Activated CD4-positive, alpha-beta T cell treated with anti-CD3 and anti-CD28 coated beads, Interleukin-2, amount 50 U/mL, for 48 hours (primary cell): ENCODE data around the gene C16orf87.
A peak's percentile ranks its signal among the peaks of the same experiment; 100 is the strongest.
"Not testable (repeated sequence)": the region's sequence is repeated elsewhere in the genome, so short reads cannot be mapped to it uniquely, and the experiment has no call there.

Source experiments
- DNase-seq, 2 experiments: peaks; one replicate each; pipeline ENCODE4 v3.0.0-alpha.2; 2020

Gene C16orf87

DNA sequence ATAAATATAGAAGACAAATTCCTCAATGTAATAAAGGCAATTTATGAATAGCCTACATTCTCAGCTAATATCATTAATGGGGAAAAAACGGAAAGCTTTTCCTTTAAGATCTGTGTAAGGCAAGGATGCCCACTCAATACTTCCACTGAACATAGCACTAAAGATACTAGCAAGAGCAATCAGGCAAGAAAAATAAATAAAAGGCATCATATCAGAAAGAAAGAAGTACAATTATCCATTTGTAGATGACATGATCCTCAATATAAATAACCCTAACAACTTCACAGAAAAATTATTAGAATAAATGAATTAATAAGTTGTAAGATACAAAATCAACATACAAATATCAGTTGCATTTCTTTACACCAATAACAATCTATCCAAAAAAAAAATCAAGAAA, 37.1 kb downstream of the C16orf87 start:
- no peak for DNase-seq

DNA sequence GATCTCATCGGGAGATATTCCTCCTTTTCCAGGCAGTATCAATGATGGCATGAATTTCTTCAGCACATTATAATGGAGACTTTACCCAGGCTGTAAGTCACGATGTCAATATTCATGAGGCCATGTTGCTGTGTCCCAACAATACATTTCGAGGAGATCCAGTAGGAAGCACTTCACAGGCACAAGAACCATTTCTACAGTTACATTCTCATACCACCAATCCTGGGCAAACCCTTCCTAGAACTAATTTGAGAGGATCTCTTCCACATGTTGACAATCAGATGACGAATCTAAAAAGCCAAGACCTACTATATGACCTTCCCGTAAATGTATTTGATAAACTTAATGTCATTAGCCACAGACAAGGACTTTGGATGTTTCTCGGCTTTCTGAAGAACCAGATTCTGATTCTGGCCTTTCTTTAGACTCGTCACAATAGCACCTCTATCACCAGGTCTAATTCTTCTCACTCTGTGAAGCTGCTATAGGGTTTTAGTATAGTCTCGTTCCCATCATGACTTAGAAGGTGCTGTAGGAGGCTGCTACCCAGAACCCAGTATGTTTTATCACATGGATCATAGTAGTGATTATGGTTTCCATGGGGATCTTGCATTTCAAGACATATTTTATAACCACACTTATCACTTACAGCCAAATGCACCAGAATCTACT, 40.2 kb downstream of the C16orf87 start:
- no peak for DNase-seq

DNA sequence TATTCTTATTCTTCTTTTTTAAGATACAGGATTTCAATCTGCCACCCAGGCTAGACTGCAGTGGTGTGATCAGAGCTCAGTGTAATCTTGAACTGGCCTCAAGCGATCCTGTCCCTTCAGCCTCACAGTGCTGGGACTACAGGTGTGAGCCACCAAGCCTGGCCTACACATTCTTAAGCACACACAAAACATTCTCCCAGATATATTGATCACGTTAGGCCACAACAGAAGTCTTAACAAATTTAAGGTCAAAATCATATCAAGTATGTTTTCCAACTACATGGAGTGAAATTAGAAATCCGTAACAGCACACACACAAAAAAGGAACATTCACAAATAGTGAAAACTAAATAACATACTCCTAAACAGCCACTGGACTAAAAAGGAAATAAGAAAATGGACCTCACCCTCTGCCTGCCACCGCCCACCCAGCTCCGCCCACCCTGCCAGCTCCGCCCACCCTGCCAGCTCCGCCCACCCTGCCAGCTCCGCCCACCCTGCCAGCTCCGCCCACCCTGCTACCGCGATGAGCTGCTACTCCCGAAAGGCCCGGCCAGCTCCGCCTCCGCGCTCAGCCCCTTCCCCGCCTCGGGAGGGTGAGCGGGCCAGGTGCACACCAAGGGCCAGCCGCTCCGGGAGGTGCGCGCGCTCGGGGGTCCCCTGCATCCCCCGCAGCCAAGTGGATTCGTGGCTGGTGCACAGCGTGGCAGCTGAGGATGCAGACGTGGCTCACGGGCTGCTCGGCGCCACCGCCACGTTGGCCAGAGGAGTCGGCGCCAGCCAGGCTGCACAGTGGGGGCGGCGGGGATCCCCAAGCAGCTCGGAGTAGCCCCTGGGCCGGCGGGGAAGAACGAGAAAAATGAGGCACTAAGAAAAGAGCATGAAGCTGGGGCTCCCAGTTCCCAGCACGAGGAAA, 41.2 kb downstream of the C16orf87 start:
- DNase-seq, result peak; percentile 73 to 75

DNA sequence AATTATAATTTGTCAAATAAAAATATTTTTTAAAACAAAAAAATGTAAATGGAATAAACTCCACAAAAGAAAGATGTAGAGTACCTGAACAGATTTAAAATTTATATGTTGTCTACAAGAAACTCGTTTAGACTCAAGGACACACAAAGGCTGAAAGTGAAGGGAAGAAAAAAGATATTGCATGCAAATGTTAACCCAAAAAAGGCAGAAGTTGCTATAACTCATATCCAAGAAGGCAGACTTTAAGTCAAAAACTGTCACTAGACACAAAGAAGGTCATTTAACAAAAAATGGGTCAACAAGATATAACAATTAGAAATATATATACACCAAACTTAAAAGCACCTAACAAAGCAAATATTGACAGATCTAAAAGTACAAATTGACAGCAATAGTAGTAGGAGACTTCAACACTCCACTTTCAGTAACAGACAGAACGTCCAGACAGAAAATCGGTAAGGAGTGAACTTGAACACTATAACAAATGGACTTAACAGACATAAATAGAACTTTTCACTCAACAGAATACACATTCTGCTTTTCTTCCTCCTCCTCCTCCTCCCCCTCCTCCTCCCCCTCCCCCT, 42.0 kb downstream of the C16orf87 start:
- DNase-seq, result no peak

DNA sequence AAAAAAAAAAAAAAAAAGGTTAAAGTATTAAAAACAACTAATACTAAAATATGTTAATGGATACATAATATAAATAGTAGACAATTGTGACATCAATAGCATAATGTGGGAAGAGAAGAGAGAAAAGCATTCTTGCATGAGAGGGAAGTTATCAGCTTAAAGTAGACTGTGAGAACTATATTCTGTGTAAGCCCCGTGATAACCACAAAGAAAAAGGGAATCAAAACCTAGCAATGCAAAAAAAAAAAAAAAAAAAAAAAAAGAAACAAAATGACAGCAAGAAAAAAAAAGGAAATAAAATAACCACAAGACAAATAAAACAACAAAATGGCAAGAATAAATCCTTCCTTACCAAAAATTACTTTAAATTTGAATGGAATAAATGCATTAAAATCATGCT, 43.1 kb downstream of the C16orf87 start:
- DNase-seq, result no peak

DNA sequence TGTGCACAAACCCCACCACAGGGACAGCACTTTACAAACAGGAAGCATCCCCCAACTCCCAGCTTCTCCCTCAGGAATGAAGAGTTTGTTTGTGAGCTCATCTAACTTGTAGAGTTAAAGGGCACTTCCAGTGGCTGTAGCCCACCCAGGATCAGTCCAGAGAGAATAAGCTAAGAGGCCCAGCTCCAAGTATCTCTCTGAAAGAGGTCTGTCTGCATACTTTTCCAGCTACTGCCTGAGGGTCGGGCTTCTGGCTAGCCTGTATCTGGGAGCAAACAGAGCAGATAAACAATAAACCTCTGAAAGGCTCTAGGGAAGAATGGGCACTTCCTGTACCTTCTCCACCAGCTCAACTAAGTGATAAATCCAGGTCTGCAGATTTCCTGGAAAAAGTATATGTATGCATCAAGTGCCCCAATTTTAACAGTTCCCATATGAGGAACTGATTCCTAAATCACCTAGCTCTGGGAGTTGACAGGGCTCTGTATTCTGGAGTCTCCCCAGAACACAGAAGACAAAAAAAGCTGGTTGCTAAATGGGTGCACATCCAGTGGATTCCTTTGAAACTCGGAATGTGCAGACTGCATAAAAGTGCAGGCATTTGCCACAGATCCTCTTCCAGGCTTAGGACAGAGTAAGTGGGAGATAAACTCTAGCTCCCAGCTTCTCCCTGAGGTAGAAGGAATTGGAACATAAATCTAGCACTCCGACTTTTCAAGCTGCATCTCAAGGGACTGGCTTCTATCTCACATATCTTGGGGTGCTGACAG, 45.7 kb downstream of the C16orf87 start:
- no peak for DNase-seq

DNA sequence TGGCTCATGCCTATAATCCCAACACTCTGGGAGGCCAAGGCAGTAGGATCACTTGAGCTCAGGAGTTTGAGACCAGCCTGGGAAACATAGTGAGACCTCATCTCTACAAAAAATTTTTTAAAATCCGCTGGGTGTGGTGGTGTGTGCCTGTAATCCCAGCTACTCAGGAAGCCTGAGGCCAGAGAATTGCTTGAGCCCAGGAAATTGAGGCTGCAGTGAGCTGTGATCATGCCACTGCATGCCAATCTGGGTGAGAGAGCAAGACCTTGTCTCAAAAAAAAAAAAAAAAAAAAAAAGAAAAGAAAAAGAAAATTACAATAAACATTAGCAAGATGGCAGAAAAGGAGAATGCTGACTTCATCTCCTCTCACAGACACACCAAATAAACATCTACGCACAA, 46.4 kb downstream of the C16orf87 start:
- not testable (repeated sequence) for DNase-seq

DNA sequence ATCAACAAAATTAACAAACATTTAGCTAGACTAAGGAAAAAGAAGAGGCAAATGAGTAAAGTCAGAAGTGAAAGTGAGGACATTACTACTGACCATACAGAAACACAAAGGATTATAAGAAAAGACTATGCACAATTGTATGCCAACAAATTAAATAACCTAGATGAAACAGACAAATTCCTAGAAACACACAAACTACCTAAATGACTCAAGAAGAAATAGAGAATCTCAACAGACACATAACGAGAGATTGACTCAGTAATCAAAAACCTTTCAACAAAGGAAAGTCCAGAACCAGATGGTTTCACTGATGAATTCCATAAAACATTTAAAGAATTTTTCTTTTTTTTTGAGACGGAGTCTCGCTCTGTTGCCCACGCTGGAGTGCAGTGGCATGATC, 47.2 kb downstream of the C16orf87 start:
- no peak for DNase-seq

DNA sequence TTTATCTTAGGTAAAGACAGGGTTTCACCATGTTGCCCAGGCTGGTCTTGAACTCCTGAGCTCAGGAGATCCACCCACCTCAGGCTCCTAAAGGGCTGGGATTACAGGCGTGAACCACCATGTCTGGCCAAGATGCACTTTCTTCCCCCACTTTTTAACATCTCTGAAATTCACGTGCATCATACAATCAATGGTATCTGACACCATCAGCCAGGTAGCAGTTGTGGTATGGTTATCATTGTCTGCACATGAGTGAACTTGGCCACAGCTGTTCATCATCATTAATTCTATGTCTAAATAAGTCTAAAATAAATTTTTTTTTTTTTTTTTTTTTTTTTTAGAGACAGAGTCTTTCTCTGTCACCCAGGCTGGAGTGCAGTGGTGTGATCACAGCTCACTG, 48.7 kb downstream of the C16orf87 start:
- no peak for DNase-seq

DNA sequence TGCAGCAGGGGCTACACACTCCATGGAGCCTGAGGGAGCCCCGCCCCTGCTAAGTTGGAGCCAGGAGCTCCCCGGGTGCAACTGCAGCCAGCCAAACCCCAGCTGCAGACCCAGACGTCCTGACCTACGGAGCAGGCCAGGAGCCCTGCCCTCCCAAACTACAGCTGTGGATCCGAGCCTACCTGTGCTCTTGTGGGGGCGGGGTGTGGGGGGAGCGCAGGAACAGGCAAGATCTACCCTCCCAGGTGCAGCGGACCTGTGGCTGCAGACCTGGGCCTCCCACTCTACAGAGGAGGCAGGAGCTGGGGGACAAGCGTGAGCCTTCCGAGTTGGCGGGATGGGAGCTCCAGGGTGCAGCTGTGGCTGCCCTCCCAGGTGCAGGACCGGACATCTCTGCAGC, 53.2 kb downstream of the C16orf87 start:
- no peak for DNase-seq

DNA sequence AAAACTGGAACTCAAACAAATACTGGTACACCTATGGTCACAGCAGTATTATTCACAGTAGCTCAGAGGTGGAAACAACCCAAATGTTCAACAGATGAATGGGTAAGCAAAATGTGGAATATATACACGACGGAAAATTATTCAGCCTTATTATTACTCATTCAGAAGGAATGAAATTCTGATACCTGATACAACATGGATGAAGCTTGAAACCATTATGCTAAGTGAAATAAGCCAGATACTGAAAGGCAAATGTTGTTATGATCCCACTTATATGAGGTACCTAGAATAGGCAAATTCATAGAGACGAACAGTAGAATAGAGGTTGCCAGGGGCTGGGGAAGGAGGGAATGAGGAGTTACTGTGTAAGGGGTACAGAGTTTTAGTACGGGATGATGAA, 55.8 kb downstream of the C16orf87 start:
- DNase-seq, result no peak

DNA sequence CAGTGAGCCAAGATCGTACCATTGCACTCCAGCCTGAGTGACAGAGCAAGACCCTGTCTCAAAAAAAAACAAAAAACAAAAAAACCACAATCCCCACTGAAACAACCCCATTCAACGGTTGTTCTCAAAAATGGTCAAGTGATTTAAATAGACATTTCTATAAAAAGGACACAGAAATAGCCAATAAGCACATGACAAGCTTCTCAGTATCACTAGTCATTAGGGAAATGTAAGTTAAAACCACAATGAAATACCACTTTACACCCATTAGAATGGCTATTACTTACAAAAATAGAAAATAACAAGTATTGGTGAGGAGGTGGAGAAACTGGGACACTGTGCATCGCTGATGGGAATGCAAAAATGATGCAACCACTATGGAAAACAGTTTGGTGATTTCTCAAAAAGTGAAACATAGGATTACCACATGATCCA, 56.2 kb downstream of the C16orf87 start:
- no peak for DNase-seq

DNA sequence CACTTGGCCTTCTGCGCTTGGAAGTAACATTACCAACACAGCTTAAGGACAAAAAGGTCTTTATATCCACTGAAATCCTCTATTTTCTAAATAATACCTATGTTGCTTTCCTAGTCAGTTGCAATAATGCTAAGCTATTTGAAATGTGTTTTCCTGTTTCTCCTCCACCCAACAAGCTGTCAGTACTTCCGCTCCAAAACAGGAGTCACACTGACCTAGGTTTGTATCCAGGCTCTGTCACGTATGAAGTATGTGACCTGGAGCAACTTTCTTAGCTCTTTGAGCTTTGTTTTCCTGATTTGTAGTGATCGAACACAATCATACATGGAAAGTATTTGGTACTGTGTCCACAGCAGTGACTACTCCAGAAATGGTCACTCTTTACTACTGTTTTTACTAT, 58.5 kb downstream of the C16orf87 start:
- no peak for DNase-seq

DNA sequence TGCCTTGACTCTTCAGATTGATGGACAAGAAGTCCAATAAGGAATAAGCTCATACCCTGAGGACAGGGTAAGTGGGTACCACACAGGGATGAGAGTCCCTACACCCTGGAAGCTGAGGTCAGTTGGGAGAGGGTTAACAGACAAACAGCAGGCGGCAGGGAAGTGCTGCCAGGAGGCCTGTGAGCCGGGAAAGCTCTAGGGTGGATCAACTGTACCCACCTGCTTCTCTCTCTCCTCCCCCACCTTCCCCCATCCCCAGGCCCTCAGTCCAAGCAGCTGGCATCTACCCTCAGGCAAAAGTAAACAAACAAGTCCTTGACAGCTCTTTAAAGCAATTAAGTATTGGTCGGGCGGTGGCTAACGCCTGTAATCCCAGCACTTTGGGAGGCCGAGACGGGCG, 62.2 kb downstream of the C16orf87 start:
- DNase-seq, result no peak

DNA sequence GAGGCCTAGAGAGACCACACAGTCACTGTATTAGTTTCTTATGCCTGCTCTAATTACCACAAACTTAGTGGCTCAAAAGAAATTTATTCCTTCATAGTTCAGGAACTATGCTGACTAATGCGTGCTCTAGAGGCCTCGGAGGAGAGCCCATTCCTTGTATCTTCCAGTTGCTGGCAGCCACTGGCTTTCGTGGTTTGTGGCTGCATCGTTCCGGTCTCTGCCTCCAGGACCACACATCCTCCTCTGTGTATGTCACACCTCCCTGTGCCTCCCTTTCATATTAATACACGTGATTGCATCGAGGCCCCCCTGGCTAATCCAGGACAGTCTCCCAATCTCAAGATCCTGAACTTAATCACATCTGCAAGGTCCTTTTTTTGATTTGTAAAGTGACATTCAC, 65.9 kb downstream of the C16orf87 start:
- DNase-seq, result no peak

DNA sequence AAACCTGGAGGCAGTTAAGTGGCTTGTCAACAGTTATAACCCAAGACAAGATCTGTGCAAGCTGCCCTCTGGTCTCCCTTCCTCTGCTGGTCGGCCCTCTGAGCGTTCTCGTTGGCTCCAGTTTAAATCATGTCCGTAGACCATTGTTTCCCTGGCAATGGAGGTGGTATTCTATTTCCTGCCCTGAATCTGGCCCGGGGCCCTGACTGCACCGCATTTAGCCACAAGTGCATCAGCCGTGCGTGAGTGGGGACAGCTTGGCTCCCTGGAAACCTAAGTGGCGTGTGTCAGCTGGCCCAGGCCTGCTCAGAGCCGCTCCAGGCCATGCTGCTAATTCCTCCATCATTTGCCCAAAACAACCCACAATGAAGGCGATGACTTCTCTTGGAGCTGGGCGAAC, 67.8 kb downstream of the C16orf87 start:
- no peak for DNase-seq

DNA sequence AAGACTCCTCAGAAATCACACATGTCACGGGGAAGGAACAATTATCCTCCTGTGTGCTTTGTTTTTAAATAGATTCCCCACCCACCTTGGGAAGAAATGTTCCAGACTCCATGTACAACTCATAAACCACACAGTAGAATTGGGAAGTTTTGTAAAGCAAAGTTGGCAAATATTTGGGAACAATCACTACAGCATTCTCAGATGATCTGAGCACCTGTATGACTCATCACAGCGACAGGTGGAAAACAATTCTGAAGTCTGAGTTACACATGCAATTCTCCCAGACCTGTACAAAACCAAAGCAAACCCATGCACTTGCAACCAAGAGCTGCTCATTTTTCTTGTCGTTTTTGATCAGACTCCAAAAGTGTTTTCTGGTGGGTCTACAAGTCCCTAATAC, 68.4 kb downstream of the C16orf87 start:
- no peak for DNase-seq

DNA sequence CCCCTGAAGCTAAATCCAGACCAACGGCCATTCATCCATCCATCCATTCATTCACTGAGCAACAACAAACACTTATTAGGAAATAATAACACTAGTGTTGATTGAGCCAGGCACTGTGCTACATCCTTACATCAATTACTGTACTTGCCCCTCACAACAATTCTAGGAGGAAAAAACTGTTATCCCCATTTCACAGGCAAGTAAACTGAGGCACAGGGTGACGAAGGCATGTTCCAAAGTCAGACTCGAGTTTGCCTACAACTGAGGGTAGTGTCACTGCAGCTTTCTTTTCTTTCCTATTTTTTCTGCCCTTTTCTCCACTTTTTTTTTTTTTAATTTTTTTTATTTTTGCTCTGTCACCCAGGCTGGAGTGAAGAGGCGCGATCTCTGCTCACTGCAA, 71.7 kb downstream of the C16orf87 start:
- no peak for DNase-seq

DNA sequence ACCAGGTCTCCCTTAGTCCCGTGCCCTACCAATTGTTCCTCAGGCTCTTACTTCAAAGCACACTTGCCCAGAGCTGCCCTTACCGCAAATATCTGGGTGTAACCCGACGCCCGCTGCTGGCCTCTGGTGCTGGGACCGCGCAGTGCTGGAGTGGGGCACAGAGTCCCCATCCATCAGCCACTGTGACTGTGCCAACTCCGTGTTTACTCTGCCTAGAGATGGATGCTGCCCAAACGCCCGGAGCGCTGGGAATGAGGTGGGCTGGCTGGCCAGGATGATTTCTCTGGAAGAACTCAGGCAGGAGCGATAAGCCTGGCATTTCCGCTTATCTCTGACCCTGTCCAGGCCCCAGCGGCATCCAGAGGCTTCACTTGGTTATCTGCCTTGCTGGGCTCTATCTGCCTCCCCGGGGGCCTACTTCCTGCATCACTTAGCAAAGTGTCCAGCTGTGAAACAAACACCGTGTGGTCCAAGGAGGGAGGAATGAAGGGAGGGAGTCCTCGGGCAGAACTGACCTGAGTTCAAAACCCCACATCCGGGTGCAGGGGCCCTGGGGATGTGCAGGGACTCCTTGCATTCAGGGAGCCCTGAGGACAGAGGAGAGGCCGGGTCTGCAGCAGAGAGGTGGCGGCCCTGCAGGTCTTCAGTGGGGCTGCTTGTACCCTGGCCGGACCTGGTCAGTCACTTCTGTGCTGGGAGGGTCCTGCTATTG, 73.5 kb downstream of the C16orf87 start:
- no peak for DNase-seq

DNA sequence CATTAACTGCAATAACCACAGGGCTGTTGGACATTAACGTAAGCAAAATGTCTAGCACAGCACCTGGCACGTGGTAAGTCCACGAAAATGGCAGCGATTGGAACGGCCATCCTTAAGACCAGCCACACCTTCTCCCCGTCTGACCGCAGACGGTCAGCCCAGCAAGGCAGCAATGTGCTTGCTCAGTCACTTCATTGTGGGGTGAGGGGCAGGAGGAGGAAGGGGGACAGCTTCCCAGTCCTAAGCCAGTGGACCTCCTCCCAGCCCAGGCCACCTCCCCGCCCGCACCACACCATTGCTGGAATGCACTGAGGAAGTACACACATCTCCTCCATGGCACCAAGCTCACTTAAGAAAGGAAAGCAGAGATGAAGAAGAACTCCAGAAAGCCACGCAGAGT, 74.2 kb downstream of the C16orf87 start:
- no peak for DNase-seq

DNA sequence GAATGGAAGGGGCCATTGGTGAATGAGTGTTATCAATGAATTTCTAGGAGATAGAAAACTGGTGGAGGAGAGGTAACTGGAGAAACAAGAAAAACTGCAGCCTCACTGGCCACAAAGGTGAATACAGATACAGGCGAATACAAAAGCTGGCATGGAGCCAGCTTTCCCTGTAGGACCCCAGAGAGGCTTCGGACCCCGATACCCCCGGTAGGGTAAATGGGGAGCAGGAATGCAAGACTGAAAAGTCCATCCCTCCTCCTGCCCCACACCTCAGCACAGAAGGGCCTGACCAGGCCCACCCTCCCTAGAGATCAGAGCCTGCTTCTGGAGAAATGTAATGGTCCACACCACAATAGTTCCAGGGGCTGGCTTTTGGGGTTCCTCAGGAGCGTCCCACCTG, 78.0 kb downstream of the C16orf87 start:
- DNase-seq, result no peak

DNA sequence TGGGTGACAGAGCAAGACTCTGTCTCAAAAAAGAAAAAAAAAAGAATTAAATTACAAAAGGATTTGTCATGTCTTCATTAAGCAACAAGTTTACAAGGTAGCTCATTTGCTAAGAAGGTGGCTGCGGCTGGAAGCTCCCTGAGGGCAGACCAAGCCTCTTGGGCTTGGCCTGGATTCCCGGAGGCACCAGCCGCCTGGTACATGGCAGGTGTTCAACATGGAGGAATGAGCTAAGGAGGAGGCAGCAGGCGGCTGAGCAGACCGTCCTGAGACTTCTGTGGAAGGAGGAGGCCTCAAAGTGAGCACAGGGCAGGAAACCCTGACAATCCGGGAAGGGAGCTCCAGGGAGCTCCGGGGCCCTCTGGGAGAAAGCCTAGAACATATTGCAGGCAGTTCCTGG, 79.6 kb downstream of the C16orf87 start:
- no peak for DNase-seq
